H1 (cell line): Measurements from ENCODE around the gene CKM. TPM values are rescaled to one million over a fixed set of nuclear protein-coding genes. Genes with fewer than 3 reads are reported as not detected.

Experiments
- CTCF ChIA-PET: fragments of 300-600 bp; sonication (Branson Sonifier 250); formaldehyde crosslinking; loops from one replicate; lab custom pipeline; 2021; ENCODE audit not compliant: partially characterized antibody; lab: Charles Lee
- POLR2A ChIA-PET: fragments of 300-600 bp; sonication (Branson Sonifier 250); formaldehyde crosslinking; loops from one replicate; lab custom pipeline; 2021; ENCODE audit warnings: inconsistent platforms; ENCODE audit not compliant: partially characterized antibody; lab: Charles Lee
- DNase-seq, 2 experiments: peaks; one replicate each; pipeline versions ENCODE4 v3.0.0 to v3.0.0-alpha.2; 2010 to 2022; ENCODE audit warnings: low spot score in 2 of 2, low read depth in 1 of 2, mixed read lengths in 1 of 2
- FAIRE-seq: peaks from 2 replicates; lab custom pipeline; 2011; peaks lifted over from hg19 to GRCh38; lab: Jason Lieb, UNC
- H2AFZ ChIP-seq: 2 replicates; pipeline ENCODE4 v1.8.1; 2012; ENCODE audit warnings: low read length, inconsistent platforms
- H2AK5ac ChIP-seq: 2 replicates; pipeline ENCODE4 v1.6.1; 2013; ENCODE audit warnings: low read depth, low read length
- H2BK120ac ChIP-seq: replicated peaks from 2 replicates; pipeline ENCODE3; 2013; ENCODE audit warnings: low read depth, low read length, inconsistent platforms
- H2BK12ac ChIP-seq: 2 replicates; pipeline ENCODE4 v1.6.1; 2013; ENCODE audit warnings: low read depth, low read length
- H2BK15ac ChIP-seq: 2 replicates; pipeline ENCODE4 v1.6.1; 2013; ENCODE audit warnings: low read length
- H2BK20ac ChIP-seq: 2 replicates; pipeline ENCODE4 v1.6.1; 2013; ENCODE audit warnings: low read length
- H2BK5ac ChIP-seq: 2 replicates; pipeline ENCODE4 v1.6.1; 2013; ENCODE audit warnings: low read depth, low read length
- H3K14ac ChIP-seq: 2 replicates; pipeline ENCODE4 v1.6.1; 2013; ENCODE audit warnings: inconsistent platforms; ENCODE audit not compliant: insufficient read length
- H3K18ac ChIP-seq: 2 replicates; pipeline ENCODE4 v1.6.1; 2013; ENCODE audit warnings: low read length; ENCODE audit errors: extremely low read depth
- H3K23ac ChIP-seq: 2 replicates; pipeline ENCODE4 v1.6.1; 2013; ENCODE audit warnings: inconsistent platforms; ENCODE audit not compliant: insufficient read length
- H3K23me2 ChIP-seq: 2 replicates; pipeline ENCODE4 v1.6.1; 2013; ENCODE audit warnings: low read depth, low read length
- H3K27ac ChIP-seq: 2 replicates; pipeline ENCODE4 v1.6.1; 2011; ENCODE audit warnings: low read depth, low read length, inconsistent platforms
- H3K27me3 ChIP-seq, 4 experiments: replicated peaks in 1 of 4; 1 replicate in 1 of 4; 2 replicates in 3 of 4; pipeline versions ENCODE4 v1.6.1 to v1.8.1; 2011 to 2013; ENCODE audit warnings: low read length in 3 of 4, mild to moderate bottlenecking in 3 of 4, inconsistent platforms in 2 of 4, mixed read lengths in 2 of 4, moderate library complexity in 1 of 4; ENCODE audit not compliant: control insufficient read depth in 3 of 4, insufficient read depth in 3 of 4; ENCODE audit errors: extremely low read depth in 1 of 4
- H3K36me3 ChIP-seq, 4 experiments: 2 replicates each; pipeline versions ENCODE4 v1.6.1 to v1.8.1; 2011 to 2013; ENCODE audit warnings: mild to moderate bottlenecking in 4 of 4, low read length in 3 of 4, moderate library complexity in 2 of 4, control low read depth in 1 of 4, inconsistent platforms in 1 of 4; ENCODE audit not compliant: insufficient read depth in 4 of 4, control insufficient read depth in 2 of 4
- H3K4ac ChIP-seq: replicated peaks from 2 replicates; pipeline ENCODE3; 2013; ENCODE audit warnings: low read length, low read depth, mixed read lengths, inconsistent platforms; ENCODE audit not compliant: insufficient read length
- H3K4me1 ChIP-seq, 4 experiments: replicated peaks in 1 of 4; 1 replicate in 1 of 4; 2 replicates in 3 of 4; pipeline versions ENCODE4 v1.6.1 to v1.8.1; 2011 to 2013; ENCODE audit warnings: low read length in 3 of 4, inconsistent platforms in 2 of 4, mixed read lengths in 1 of 4; ENCODE audit not compliant: insufficient read depth in 4 of 4, control insufficient read depth in 3 of 4
- H3K4me2 ChIP-seq, 2 experiments: 2 replicates each; pipeline versions ENCODE4 v1.6.1 to v1.8.1; 2011 to 2013; ENCODE audit warnings: low read depth in 2 of 2, low read length in 2 of 2, control low read depth in 1 of 2, inconsistent platforms in 1 of 2, mild to moderate bottlenecking in 1 of 2; ENCODE audit not compliant: insufficient read depth in 1 of 2
- H3K4me3 ChIP-seq, 4 experiments: fragments of 200-600, 300-600 bp in 1 of 4; sonication (generic), shearing (Covaris generic), sonication (Bioruptor Twin) in 1 of 4; 2 replicates each; pipeline versions ENCODE4 v1.5.1 to v1.8.1; 2011 to 2016; ENCODE audit warnings: low read length in 4 of 4, low read depth in 3 of 4, control low read depth in 2 of 4, inconsistent platforms in 2 of 4, mild to moderate bottlenecking in 2 of 4, mixed read lengths in 1 of 4, moderate library complexity in 1 of 4; ENCODE audit not compliant: insufficient read depth in 2 of 4; ENCODE audit errors: extremely low read depth in 1 of 4
- H3K56ac ChIP-seq: replicated peaks from 2 replicates; pipeline ENCODE3; 2013; ENCODE audit warnings: low read depth, mild to moderate bottlenecking, mixed read lengths, low read length, inconsistent platforms; ENCODE audit not compliant: insufficient read length
- H3K79me1 ChIP-seq: 2 replicates; pipeline ENCODE4 v1.6.1; 2013; ENCODE audit warnings: low read depth, low read length, control low read depth
- H3K79me2 ChIP-seq, 2 experiments: 2 replicates each; pipeline versions ENCODE4 v1.6.1 to v1.8.1; 2012 to 2013; ENCODE audit warnings: low read length in 2 of 2, mild to moderate bottlenecking in 2 of 2, inconsistent platforms in 1 of 2; ENCODE audit not compliant: insufficient read depth in 2 of 2, control insufficient read depth in 1 of 2
- H3K9ac ChIP-seq, 4 experiments: replicated peaks in 1 of 4; 1 replicate in 1 of 4; 2 replicates in 3 of 4; pipeline versions ENCODE4 v1.6.1 to v1.8.1; 2011 to 2013; ENCODE audit warnings: low read depth in 3 of 4, low read length in 3 of 4, control low read depth in 2 of 4, mild to moderate bottlenecking in 2 of 4, moderate library complexity in 2 of 4, inconsistent platforms in 1 of 4; ENCODE audit errors: extremely low read depth in 1 of 4
- H3K9me3 ChIP-seq, 2 experiments: 2 replicates each; pipeline versions ENCODE4 v1.6.1 to v1.8.1; 2012 to 2013; ENCODE audit warnings: mild to moderate bottlenecking in 2 of 2, moderate library complexity in 2 of 2, control low read depth in 1 of 2, inconsistent platforms in 1 of 2, low read depth in 1 of 2, low read length in 1 of 2, mixed read lengths in 1 of 2; ENCODE audit not compliant: insufficient read depth in 2 of 2
- H4K20me1 ChIP-seq, 2 experiments: replicated peaks in 1 of 2; 2 replicates each; pipeline versions ENCODE3 to v1.8.1; 2011 to 2013; ENCODE audit warnings: inconsistent platforms in 2 of 2, low read length in 2 of 2, mild to moderate bottlenecking in 1 of 2; ENCODE audit not compliant: insufficient read depth in 2 of 2, control insufficient read depth in 1 of 2
- H4K5ac ChIP-seq: 2 replicates; pipeline ENCODE4 v1.6.1; 2013; ENCODE audit warnings: low read length, low read depth, mixed read lengths, inconsistent platforms; ENCODE audit not compliant: insufficient read length
- H4K8ac ChIP-seq: 2 replicates; pipeline ENCODE4 v1.8.0; 2013; ENCODE audit warnings: mild to moderate bottlenecking, moderate library complexity, low read length, inconsistent platforms; ENCODE audit not compliant: insufficient read depth; ENCODE audit errors: extremely low read depth
- H4K91ac ChIP-seq: replicated peaks from 2 replicates; pipeline ENCODE3; 2013; ENCODE audit warnings: low read length, mixed read lengths, inconsistent platforms; ENCODE audit not compliant: insufficient read length
- ATF3 ChIP-seq: IDR thresholded peaks from 2 replicates; pipeline ENCODE4 v1.6.1; 2011; ENCODE audit warnings: low read depth, mild to moderate bottlenecking, low read length; ENCODE audit not compliant: insufficient read depth
- CBX5 ChIP-seq: fragments of 300-800, 300-1000 bp; sonication (generic); IDR thresholded peaks from 2 replicates; pipeline ENCODE4 v1.7.1; 2016; ENCODE audit warnings: antibody characterized with exemption, low read length, low read depth
- E2F6 ChIP-seq: IDR thresholded peaks from 2 replicates; pipeline ENCODE4 v1.6.1; 2012; ENCODE audit warnings: inconsistent platforms
- EP300 ChIP-seq, 2 experiments: IDR thresholded peaks; 1 replicate in 1 of 2; 2 replicates in 1 of 2; pipeline ENCODE4 v1.6.1; 2011 to 2012; ENCODE audit warnings: low read depth in 2 of 2, low read length in 2 of 2, mild to moderate bottlenecking in 2 of 2, borderline replicate concordance in 1 of 2, inconsistent platforms in 1 of 2, moderate library complexity in 1 of 2
- GTF2F1 ChIP-seq: IDR thresholded peaks from 2 replicates; pipeline ENCODE4 v1.6.1; 2012; ENCODE audit warnings: low read depth, low read length, improper control_type of control experiment, borderline replicate concordance
- RXRA ChIP-seq: IDR thresholded peaks from 2 replicates; pipeline ENCODE4 v1.6.1; 2011; ENCODE audit warnings: low read depth, mild to moderate bottlenecking, low read length, moderate library complexity; ENCODE audit not compliant: insufficient read depth
- SP4 ChIP-seq: IDR thresholded peaks from 2 replicates; pipeline ENCODE4 v1.6.1; 2012; ENCODE audit warnings: low read length, inconsistent platforms
- SRF ChIP-seq: IDR thresholded peaks from 2 replicates; pipeline ENCODE4 v1.6.1; 2011; ENCODE audit warnings: mild to moderate bottlenecking, low read depth, low read length, moderate library complexity
- YY1 ChIP-seq: IDR thresholded peaks from 2 replicates; pipeline ENCODE4 v1.6.1; 2011; ENCODE audit warnings: low read depth, mild to moderate bottlenecking, low read length
- WGBS, 2 experiments: shearing (Covaris generic) in 1 of 2; methylation state at CpG; one replicate each; pipeline versions ENCODE4 v1.1.6 to v1.1.7; 2013 to 2015; ENCODE audit warnings: low lambda C conversion rate in 2 of 2, mixed read lengths in 2 of 2, inconsistent platforms in 1 of 2, low coverage in 1 of 2, missing lambda C conversion rate in 1 of 2; ENCODE audit not compliant: insufficient replicate concordance in 2 of 2, insufficient coverage in 1 of 2, insufficient read length in 1 of 2; ENCODE audit errors: extremely low coverage in 1 of 2, missing lambda C conversion rate in 1 of 2; 5-methylcytosine and 5-hydroxymethylcytosine counted together
- polyA plus RNA-seq, 7 experiments: library from polyadenylated mRNA; depleted of rRNA in 3 of 7; stranded (reverse) in 5 of 7; unstranded in 2 of 7; fragments of >200 nt in 5 of 7; fragments of 200-250 nt in 2 of 7; gene quantifications; 1 replicate in 5 of 7; 2 replicates in 1 of 7; 4 replicates in 1 of 7; pipeline versions ENCODE4 v1.2.1 to v1.2.3, GENCODE V29; 2011 to 2013; ENCODE audit warnings: missing spikeins in 2 of 7, mixed read lengths in 2 of 7
- total RNA-seq: library from RNA; stranded (reverse); fragmentation: NEBNext Ultra II Directional; extraction: Animal tissue kit (Norgen Biotek cat#: 25700); gene quantifications from 2 replicates; pipeline ENCODE4 v1.2.1, GENCODE V29; 2021

CKM gene
- total and polyA plus RNA-seq, 2 of the 8 experiments (the other 6 are each of a cell fraction or from before 2014, with no cell fraction given): 0.08 TPM; not detected in 1

GRCh38 chr19:45350477-45351058, 27.9 kb upstream of the CKM start:
- Histone ChIP-seq H2BK15ac (no peak overlapping the region), H3K27me3 (no peaks in the 10 kb centered on the region), H3K79me2 (no peaks in the 10 kb centered on the region), H2BK20ac (no peak overlapping the region), H3K4me3 (no peak overlapping the region), H3K4me2 (no peak overlapping the region), H3K4me1 (peaks cover 0 to 9% (median 5%) of the 10 kb centered on the region in 4 experiments; a peak in 2 of 7 replicates), H3K36me3 (peaks cover 18 to 53% (median 41%) of the 10 kb centered on the region in 4 experiments; a peak in 6 of 8 replicates), H2AFZ (no peak overlapping the region), H2BK5ac (no peak overlapping the region), H3K23me2 (no peaks in the 10 kb centered on the region), H3K14ac (no peak overlapping the region), H3K56ac (no peak overlapping the region), H2BK12ac (no peak overlapping the region), H3K27ac (no peak overlapping the region), H3K23ac (no peak overlapping the region), H4K8ac (no peak overlapping the region; the same call in 1 of the 2 replicates), H4K91ac (no peak overlapping the region), H3K4ac (no peak overlapping the region), H2AK5ac (no peak overlapping the region), H3K9ac (no peak overlapping the region), H3K18ac (no peak overlapping the region), H2BK120ac (no peak overlapping the region), H3K79me1 (no peaks in the 10 kb centered on the region), H4K5ac (no peak overlapping the region), H3K9me3 (no peaks in the 10 kb centered on the region), H4K20me1 (peaks cover 1 to 33% of the 10 kb centered on the region in 2 experiments)
- DNase-seq (no peak), FAIRE-seq (no peak)
- no peak for TF ChIP-seq CBX5
- TF ChIP-seq GTF2F1: no peak
- TF ChIP-seq ATF3: no peak
- no peak for TF ChIP-seq YY1
- TF ChIP-seq SRF: no peak
- no peak for TF ChIP-seq SP4
- TF ChIP-seq E2F6: no peak
- TF ChIP-seq EP300 (IDR thresholded peaks at IDR 0.05; ENCODE audit: borderline replicate concordance in 1 of 2, low read depth in 2 of 2, low read length in 2 of 2): no peak
- no peak for TF ChIP-seq RXRA
- WGBS, 2 experiments: 96% methylated on average over 14 of the region's 17 CpGs; no CpG with 5 or more reads in 1 of the 2 experiments
- POLR2A ChIA-PET: interaction anchor here (0.8 to 5.9 kb wide), 5 partner anchors 10 to 51 kb away, joined by 3 to 36 read pairs (median 5); partner anchors contain the start of gene ERCC2
- CTCF ChIA-PET: interaction anchor here (0.7 to 1.9 kb wide), 3 partner anchors 9 to 89 kb away, joined by 3 to 4 read pairs (median 3); partner anchors contain the start of gene ERCC2
